GM12873 (cell line): ENCODE data around the gene POU2F1.

Experiments used
- TF ChIP-seq, protein P1 (sequence below): IDR thresholded peaks from 2 replicates; pipeline ENCODE4 v1.5.1; 2012; ENCODE audit warnings: low read depth, mild to moderate bottlenecking, moderate library complexity, low read length, control low read depth; ENCODE audit not compliant: insufficient read depth; ENCODE audit errors: missing control alignments

The POU2F1 gene

DNA sequence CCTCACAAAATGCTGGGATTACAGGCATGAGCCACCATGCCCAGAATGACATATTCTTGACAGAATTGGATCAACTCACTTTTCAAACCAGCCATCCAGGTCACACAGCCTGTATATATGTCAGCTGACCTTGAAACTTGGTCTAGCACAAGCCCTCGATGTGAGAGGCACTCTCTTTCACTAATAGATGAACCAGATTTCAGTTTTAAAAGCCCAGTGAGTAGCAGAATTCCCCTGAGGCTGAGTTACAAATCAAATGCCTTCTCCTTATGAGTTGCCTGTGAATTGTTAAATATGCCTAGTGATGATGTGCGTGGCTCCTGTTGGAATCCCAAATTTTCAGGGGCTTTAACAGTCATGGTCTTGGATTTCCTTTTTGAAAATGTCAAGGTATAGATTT is 208.9 kb downstream of the POU2F1 start:
- TF ChIP-seq, protein P1, sequence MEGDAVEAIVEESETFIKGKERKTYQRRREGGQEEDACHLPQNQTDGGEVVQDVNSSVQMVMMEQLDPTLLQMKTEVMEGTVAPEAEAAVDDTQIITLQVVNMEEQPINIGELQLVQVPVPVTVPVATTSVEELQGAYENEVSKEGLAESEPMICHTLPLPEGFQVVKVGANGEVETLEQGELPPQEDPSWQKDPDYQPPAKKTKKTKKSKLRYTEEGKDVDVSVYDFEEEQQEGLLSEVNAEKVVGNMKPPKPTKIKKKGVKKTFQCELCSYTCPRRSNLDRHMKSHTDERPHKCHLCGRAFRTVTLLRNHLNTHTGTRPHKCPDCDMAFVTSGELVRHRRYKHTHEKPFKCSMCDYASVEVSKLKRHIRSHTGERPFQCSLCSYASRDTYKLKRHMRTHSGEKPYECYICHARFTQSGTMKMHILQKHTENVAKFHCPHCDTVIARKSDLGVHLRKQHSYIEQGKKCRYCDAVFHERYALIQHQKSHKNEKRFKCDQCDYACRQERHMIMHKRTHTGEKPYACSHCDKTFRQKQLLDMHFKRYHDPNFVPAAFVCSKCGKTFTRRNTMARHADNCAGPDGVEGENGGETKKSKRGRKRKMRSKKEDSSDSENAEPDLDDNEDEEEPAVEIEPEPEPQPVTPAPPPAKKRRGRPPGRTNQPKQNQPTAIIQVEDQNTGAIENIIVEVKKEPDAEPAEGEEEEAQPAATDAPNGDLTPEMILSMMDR = no peak

DNA sequence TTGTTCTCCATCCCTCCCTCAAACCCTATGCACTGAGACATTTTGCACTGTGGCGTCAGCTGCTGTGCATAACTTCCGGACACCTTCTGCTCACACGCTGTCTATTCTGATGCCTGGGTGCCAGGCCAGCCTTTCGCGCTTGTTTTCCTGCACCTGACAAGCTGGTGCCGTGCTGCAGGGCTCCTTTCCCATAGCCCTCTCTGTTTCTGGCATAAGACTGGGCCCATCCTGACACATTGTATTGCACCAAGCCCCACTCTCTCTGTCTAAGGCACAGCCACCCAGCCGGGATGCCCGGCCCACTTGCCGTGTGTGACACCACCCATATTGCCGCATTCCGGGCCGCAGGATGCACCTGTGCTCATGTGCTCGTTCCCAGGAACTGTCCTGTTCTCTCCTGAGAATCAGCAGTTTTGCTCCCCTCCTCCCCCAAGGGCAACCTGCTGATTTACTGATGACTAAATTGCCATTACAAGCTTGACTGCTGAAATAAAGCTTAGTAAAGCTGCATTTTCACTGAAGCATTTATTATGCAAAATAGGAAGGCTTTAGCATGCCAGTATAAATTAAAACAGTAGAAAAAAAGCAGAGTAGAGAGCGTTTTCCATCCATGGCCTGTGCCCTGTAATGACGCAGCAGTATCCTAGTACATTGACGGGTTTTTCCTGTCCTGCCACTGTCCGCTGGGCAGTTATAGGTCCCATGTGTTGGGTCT is 209.6 kb downstream of the POU2F1 start:
- TF ChIP-seq, protein P1 = no peak

DNA sequence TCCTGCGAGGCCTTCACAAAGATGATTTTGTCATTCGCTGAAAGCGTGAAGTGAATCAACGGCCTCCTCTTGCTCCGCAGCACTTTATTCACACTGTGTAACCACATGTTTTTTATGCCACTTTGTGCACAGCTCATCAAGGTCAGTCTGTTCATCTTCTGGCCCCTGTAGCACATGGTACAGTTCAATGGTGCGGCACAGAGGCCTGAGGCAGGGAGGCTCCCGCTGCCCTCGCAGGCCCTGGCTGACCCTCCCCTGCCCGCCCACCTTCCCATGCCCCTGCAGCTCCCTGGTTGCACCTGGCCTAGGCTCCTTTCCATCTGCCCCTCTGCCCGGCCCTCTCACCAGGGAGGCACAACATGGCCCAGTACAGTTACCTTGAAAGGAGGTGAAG is 210.2 kb downstream of the POU2F1 start:
- TF ChIP-seq, protein P1 = no peak

DNA sequence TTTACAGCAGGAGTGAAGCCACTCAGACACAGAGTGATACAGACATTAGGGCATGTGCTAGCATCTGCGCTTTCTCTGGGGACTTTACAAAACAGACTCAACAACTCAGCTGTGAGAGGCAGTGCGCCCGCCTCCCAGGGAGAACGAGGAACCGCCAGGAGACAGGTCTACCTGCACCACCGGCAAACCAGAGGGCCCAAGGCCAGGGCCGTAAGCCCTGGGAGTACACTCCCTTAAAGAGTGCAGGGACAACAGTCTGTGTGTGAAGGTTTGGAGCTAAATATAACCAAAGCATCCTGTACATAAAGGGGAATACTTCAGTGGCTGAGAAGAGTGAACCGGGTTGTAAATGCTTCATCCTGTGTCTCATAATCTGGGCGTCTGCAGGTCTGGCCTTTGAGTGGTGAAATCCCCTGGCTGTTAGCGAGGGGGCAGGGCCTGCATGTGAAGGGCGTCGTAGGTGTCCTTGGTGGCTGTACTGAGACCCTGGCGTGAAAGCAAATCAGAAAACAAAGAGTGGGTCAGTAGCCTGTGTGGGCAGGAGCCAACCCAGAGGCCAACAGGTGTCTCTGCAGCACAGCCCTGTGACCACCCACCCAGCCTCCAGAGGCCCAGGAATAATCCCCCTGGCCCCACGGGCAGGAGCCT is 210.7 kb downstream of the POU2F1 start:
- TF ChIP-seq, protein P1 = no peak

DNA sequence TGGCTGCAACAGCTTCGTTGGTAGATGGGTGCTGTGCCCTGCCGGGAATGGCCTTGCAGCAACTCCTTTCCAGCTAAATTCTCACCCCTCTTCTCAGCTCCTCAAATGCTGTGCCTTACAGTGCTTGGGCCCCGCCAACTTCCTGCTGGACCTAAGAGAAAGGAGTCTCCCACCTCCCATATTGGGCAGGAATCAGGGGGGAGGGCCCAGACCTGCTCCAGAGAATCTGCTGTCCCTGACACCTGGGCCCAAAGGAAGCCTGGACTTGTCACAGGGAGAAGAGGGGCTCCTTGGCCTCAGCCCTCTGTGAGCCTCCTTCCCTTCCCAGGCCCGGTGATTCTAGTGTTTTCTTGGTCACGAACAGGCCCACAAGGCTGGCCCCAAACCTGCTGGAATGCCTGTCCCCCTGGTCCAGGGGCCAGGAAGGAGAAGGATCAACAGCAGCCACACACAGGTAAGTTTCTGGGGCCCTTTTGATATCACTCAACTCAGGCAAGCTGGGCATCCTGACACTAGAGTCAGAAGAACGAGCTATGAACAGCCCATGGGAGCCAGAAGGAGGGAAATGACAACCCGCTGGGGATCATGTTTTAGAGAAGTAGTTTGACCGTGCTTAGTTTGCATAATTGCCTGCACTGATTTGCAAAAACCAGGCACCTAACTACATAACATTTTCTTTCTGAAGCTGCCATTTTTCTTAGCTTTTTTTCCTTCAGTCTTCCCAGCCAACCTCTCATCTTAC is 211.4 kb downstream of the POU2F1 start:
- TF ChIP-seq, protein P1 = no peak

DNA sequence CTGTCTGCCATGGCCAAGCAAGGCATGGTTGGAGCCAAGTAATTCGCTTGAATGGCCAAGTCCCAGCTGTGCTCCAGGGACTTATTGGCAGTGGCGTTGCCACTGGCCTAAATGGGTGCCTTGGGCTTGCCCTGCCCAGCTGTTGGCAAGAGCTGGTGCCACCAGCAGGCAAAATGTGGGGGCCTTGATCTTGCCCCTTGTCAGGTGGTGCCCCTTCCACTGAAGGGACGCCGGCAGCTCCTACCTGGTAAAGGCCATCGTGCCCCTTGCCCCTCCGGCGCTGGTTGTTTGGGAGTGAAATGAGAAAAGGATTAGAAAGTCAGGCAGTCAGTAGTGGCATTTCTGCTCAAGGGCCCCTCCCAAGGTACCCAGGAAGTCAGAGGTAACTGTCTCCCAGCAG is 212.1 kb downstream of the POU2F1 start:
- TF ChIP-seq, protein P1 = no peak

DNA sequence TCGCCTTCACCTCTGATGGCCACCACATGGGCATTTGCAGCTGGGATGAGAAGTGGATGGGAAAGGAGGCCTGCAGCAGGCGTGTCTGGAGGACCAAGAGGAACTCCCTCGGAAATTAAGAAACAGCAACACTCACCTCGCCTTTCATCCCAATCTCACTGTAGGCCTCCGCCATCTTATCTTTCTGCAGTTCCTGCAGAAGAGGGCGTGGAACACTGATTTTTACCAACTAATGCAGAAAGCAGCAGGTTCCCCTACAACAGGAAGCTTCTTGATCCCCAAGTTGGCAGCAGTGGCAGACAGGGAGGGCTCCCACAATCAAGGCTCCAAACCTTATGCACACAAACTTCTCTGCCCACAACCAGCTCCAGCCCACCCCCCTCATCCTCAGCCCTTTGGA is 213.2 kb downstream of the POU2F1 start:
- TF ChIP-seq, protein P1 = no peak
